Left cardiac atrium (tissue), 4 donors: Measurements from ENCODE around the gene HCN2. TPM values are rescaled to one million over a fixed set of nuclear protein-coding genes. Genes with fewer than 3 reads are reported as not detected.
"Not testable (repeated sequence)": the region's sequence is repeated elsewhere in the genome, so short reads cannot be mapped to it uniquely, and the experiment has no call there.

Experiments
- ATAC-seq, 2 donors: fragments of 200-7000 bp; cut with Tn5 transposase; one replicate each; pipeline ENCODE4 v1.9.1; 2020; ENCODE audit warnings: mild to moderate bottlenecking in 2 of 2, moderate library complexity in 2 of 2
- DNase-seq: peaks from one replicate; pipeline ENCODE4 v3.0.0-alpha.2; 2020
- intact Hi-C, 2 donors: fragments of 100-400 bp; cut with DNase I; formaldehyde crosslinking; loops; one replicate each; pipeline versions ENCODE4 v1.14.1 to v1.15.1; 2022 to 2023
- total RNA-seq, 2 donors: library from RNA; stranded (reverse); fragmentation: NEBNext Ultra II Directional; extraction: Animal tissue kit (Norgen Biotek cat#: 25700); gene quantifications; one replicate each; pipeline ENCODE4 v1.2.1, GENCODE V29; 2021
- donor health status: DM: no; HTN: yes; CAD: no.
- donor health status: DM: no; HTN: yes; CAD: no; lungs with severe emphysema.
- donor health status: DM: yes; HTN: yes; CAD: no.
- donor health status: Dilated cardiomyopathy.

HCN2 gene
- total RNA-seq, 2 donors from 2014 or later: 4.3 to 10.0 TPM

DNA sequence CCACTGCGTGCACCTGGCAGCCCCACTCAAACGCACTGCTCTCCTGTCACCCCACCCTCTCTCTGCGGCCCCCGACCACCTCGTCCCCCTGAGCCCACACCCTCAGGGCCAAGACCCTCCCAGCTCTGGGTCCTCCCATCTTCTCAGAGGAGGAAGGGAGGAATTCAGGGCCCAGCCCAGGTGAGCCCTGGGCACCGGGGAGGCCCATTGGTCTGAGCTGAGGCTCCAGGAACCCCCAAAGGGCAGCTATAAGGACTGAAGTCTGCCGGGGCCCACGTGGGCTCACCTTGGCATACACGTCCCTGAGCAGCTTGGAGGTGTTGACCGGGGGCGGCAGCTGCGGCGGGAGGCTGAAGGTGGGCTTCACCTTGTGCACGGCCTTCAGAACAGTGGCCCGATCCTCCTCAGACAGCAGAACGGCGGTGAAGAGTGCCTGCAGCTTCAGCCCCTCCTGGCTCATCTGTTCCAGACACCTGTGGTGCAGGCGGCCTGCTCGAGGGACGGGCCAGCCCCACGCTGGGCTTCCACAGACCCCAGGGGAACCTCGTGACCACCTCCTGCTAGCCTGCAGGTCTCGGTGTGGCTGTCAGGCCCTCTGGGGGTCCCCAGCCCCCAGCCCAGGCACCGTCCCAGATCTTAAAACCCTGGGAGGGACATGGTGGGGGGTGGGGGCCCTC, 34.9 kb downstream of the HCN2 start:
- DNase-seq: no peak
- ATAC-seq: no peak
- intact Hi-C loops: no loop called here

DNA sequence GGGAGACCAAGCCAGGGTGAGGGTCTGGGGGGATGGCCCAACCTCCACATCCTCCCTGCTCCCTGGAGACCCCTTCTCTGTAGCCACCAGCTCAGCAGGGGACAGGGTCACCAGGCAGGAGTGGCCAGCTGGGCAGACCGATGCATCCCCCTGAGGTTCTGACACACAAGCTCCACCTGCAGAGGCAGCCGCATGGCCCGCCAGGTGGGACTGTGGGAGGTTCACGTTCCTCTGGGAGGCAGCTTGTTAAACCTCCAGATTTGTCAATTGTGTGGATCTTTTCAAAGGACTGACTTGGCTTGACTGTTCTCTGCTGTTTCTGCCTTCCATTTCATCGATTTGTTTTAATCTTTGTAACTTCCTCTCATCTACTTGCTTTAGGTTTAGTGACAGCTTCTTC, 35.6 kb downstream of the HCN2 start:
- DNase-seq: no peak
- intact Hi-C loops: no loop called here
- ATAC-seq: no peak

DNA sequence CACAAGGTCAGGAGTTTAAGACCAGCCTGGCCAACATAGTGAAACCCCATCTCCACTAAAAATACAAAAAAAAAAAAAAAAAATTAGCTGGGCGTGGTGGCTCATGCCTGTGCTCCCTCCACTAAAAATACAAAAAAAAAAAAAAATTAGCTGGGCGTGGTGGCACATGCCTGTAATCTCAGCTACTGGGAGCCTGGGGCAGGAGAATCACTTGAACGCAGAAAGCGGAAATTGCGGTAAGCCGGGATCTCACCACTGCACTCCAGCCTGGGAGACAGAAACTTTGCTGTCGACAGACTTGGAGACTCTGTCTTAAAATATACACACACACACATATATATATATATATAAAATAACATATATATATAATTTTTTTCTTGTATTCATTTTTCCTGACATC, 36.9 kb downstream of the HCN2 start:
- ATAC-seq, intact Hi-C loops, DNase-seq: not testable (repeated sequence)

DNA sequence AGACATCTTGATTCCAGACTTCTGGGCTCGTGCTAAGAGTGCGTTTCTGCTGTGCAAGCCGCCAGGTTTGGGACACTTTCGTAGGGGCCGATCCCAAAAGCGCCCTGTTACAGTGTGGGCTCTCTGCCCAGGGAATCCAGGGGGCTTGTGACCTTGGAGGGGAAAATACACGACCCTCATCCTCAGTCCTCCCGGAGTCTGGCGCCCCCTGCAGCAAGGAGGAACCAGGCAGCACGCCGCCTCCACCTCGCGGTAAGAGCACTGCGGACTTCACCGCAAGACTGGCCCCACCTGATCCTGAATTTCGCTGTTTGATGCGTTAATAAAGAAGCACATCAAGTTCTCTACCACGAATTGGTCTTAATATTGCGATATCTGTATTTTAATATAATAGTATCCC, 38.5 kb downstream of the HCN2 start:
- ATAC-seq: no peak
- no peak for DNase-seq
- intact Hi-C loops: no loop called here

DNA sequence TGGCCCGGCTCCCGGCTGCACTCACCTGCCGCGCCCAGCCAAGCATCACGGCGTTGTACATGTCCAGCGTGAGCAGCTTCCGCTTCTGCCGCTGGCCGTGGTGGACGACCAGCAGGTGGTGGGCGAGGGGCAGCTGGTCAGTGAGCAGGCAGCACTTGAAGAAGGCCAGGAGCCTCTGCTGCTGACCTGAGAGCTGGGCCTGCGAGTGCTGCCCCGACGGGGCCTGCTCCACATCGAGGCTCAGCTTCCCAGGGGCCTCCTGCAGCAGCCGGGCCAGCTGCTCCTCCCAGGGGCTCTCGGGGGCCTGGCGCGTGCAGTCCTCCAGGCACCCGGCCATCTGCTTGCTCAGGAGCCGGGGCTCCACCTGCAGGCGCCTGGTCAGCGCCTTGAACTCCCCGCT, 39.8 kb downstream of the HCN2 start:
- ATAC-seq, intact Hi-C loops, DNase-seq: not testable (repeated sequence)

DNA sequence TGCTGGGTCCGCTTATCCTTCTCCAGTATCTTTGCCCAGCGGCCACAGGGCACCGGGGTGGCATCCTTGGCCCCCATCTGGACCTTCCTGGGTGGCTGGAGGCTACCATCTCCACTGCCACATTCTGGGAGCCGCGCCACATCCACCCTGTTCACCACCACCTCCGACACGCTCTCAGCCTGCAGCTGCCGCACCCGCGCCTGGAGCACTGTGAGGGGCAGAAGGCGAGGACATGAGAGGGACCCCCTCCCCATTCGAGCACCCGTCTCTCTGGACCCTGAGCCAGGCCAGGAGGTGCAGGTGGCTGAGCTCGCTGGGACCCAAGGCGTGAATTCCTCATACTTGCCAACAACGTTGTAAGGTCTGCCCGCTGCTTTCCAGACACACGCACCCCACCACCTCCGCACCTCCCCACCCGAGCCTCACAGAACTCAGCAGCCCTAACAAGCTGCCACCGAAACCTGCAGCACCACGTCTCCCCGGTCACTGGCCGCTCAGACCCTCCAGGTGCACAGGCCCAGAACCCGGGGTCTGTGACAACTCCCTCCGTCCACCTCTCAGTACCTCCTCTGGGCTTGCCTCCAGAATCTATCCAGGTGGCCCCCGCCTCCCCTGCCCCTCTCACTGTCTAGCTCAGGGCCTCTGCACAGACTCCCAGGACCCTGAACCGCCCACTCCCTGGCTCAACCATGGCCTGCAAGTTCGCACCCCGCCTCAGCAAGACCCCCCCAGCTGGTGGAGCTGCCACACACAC, 40.5 kb downstream of the HCN2 start:
- ATAC-seq (no peak), DNase-seq (no peak)
- intact Hi-C loops: loop anchor here in 1 of 2 donors (10.0 kb wide), 1 partner anchor 45 kb away; the partner anchor contains the start of gene HCN2

DNA sequence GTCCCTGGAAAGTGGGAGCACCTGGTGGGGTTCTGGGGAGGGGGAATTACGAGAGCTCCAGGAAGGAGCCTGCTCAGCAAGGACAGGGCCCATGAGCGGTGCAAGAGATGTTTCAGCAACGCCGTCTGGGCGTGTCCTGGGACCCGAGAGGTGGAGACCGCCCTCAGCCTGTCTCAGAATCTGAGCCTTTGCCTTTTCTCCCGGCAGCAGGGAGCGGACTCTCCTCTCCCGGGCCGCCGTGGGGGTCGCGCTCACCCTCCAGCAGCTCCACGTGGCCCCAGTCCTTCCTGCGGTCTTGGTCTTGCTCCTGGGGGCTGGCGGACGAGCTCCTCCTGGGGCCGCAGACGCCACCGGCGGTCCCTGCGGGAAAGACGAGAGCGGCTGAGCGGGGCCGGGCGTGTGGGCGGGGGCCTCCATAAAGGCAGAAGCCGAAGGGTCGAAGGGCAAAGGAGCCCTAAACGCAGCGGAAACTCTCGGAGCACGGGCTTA, 42.9 kb downstream of the HCN2 start:
- ATAC-seq (peak; percentile 13 to 30), DNase-seq (no peak)
- intact Hi-C loops: loop anchor here in 1 of 2 donors (10.0 kb wide), 1 partner anchor 48 kb away; the partner anchor contains the start of gene HCN2

DNA sequence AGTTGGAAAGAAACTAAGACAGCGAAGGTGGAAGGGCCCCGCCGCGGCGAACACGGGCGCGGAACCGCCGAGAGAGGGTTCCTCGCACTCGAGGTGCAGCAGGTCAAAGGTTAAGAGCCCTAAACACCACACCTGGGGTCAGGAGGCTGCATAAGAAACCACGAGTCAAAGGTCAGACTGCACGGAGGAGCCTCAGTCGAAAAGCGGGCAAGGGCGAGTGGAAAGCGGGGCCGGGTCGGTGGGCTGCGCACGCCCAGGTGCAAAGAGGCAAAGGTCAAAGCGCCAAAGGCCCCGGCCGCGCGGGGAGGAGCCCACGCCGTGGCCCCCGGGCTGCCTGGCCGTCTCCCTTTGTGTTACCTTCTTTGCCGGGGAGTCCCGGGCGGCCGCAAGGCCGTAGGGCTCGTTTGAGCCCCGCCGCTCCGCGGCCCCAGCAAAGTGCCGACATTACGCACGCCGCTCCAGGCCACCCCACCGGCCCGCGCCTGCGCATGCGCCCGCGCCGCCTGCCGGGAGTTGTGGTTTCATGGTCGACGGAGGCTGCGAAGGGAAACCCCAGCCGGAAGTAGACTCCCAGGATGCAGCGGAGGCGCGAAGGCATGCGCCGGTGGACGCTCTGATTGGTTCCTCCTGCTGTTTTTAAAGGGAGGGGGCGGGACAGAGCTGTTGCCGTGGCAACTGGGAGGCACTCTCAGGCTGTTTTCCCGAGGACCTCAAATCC, 43.5 kb downstream of the HCN2 start, which contains the start of gene POLRMT:
TSS of gene POLRMT (minus strand) at position 470 of the 718 bp plus-strand sequence. CDS start at position 445, 25 bp downstream.
- ATAC-seq (peak; percentile 98 to 99), DNase-seq (peak; percentile 99)
- intact Hi-C loops: loop anchor here in 1 of 2 donors (10.0 kb wide), 1 partner anchor 48 kb away; the partner anchor contains the start of gene HCN2

DNA sequence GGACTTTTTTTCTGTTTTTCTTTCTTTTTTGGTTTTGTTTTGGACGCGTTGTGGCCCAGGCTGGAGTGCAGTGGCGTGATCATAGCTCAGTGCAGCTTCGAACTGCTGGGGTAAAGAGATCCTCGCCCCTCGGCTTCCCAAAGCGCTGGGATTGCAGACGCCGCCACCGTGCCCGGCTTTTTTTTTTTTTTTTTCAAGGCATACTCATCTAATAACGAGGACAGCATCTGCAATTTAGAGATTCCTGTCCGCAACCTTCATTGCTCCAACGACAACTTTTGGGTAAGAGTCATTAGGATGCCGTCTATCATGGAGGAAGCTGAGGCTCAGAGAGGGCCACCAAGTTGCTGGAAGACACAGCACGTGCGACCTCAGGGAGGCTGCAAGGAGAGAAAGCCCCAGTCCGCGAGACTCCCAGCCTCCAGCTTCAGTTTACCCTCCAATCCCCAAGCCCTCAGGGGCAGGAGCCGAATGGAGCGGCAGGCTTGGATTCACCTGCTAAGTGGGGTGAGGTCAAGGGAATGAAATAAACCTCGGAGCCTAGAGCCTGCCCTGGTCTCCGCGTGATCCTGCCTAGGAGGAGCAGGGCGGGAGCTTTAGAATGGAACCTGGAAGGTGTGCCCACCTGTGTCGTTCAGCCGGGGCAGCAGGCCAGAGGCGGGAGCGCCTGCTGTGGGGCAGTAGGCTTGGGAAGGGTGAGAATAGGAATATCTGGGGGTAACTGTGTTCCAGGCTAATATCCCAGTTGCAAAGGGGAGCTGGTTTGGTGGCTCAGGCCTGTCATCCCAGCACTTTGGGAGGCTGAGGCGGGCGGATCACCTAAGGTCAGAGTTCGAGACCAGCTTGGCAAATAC, 44.3 kb downstream of the HCN2 start:
- DNase-seq (no peak), ATAC-seq (peak in 1 of 2 donors; percentile 1)
- intact Hi-C loops: loop anchor here in 1 of 2 donors (10.0 kb wide), 1 partner anchor 49 kb away; the partner anchor contains the start of gene HCN2

DNA sequence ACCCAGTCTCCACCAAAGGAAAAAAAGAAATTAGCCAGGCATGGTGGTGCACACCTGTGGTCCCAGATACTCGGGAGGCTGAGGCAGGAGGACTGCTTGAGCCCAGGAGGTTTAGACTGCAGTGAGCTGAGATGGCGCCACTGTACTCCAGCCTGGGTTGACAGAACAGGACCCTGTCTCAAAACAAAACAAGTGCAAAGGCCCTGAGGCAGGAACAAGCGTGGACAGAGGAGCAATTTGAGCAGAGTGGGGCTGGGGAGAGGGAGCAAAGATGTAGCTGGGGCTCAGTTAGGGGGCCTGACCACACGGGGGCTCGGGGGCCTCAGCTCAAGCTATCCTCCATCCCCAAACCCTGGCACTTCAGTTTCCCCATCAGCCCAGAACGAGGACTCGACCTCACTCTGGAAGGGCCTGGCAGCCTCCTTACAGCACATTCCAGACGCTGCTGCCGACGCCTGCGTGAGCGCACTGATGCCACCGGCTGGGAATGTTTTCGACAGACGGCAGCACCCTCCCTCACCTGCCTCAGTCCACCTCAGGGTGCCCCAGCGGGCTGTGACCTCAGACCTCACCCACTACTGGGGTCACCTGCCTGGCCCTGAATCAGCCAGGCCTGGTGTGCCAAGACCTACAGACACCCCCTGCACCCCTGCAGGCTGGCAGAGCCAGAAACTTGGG, 45.4 kb downstream of the HCN2 start:
- intact Hi-C loops: loop anchor here in 1 of 2 donors (10.0 kb wide), 1 partner anchor 50 kb away; the partner anchor contains the start of gene HCN2
- ATAC-seq (no peak), DNase-seq (no peak)

DNA sequence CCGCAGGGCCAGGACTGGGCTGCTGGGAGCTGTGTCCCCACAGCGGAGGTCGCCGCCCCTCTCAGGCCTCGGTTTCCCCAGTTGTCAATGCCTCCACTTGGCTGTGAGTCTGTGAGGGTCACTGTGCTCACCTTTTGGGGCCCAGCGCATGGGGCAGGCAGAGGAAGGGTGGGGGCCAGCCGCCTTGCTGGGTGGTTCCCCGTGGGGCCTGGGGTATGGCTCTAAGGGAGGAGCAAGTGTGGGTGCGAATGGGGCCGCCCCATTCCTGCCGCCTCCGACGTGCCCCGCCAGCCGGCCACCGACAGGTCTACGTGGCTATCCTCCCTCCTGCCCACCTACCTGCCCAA, 49.2 kb downstream of the HCN2 start:
- intact Hi-C loops: loop anchor here in 1 of 2 donors (10.0 kb wide), 1 partner anchor 54 kb away; the partner anchor contains the start of gene HCN2
- no peak for DNase-seq
- ATAC-seq: no peak

DNA sequence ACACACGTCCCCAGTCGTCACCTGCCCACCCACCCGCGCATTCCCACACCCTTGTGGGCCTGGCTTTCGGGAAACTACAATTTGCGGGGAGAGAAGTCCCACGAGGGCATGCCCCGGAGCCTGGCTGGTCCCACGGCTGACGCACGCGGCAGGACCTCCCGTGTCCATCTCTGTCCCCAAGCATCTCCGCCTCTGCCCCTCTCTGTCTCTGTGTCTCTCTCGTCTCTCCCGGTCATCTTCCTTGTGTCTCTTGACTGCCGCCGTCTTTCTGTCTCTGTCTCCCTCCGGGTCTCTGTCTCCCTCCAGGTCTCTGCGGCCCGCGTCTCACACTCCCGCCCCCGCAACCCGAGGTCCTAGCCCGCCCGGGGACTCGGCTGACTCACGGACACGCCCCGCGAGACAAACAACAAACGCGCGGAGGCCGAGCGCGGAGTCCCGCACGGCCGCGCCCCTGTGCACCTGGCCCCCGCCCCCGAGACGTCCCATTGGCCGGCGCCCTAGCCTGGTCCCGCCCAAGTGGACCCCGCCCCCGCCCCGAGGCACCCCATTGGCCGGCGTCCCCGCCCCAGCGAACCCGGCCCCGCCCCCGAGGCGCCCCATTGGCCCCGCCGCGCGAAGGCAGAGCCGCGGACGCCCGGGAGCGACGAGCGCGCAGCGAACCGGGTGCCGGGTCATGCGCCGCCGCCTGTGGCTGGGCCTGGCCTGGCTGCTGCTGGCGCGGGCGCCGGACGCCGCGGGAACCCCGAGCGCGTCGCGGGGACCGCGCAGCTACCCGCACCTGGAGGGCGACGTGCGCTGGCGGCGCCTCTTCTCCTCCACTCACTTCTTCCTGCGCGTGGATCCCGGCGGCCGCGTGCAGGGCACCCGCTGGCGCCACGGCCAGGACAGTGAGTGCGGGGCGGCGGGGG, 49.8 kb downstream of the HCN2 start, which contains the start of gene FGF22:
TSS of gene FGF22 (plus strand) at position 627 of the 908 bp plus-strand sequence. CDS start at position 674, 47 bp downstream.
- peak; percentile 95 for DNase-seq
- intact Hi-C loops: loop anchor here in 1 of 2 donors (10.0 kb wide), 1 partner anchor 55 kb away; the partner anchor contains the start of gene HCN2
- peak; percentile 94 to 97 for ATAC-seq

DNA sequence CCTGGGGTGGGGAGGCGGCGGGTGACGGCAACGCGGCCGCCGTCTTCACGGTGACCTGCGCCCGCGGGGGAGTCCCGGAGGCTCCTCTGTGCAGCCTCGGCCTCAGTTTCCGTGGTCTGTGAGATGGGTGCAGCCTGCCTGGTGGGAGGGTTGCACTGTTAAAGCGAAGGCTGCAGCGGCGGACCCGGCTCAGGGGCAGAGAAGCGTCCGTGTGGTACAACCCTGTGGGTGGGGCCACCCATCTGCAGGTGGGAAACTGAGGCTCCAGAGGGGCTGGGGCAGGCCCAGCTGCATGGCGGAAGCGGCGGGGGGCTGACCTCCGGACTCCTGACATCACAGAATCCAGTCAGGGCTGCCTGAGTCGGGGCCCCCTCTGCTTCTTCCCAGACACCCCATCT, 50.5 kb downstream of the HCN2 start:
- intact Hi-C loops: no loop called here
- DNase-seq (no peak), ATAC-seq (no peak)

DNA sequence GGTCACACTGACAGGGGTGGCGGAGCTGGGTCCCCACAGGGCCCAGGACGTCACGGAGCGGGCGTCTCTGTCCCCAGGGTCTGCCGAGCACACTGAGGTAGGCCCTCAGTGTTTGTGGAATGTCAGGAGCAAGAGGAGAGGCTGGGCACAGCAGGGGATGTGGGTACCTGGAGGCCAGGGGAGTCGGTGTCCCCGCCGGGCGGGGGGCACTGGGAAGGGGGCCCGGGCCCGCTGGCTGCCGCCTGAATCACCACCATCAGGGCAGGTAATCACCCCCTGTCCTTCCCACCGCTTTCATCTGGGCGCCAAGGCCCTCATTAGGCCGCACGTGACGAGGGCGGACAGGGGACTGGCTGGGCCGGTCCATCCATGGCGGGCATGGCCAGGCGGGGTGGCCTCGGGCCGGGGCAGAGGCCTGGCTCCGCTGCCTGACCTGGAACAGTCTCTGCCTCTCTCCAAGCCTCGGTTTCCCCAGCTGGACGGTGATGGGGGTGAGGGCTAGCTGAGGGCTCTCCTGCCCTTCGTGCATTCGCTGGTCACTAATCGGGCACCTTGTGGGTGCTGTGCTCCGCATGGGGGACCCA, 51.0 kb downstream of the HCN2 start:
- no peak for DNase-seq
- no peak for ATAC-seq
- intact Hi-C loops: no loop called here

DNA sequence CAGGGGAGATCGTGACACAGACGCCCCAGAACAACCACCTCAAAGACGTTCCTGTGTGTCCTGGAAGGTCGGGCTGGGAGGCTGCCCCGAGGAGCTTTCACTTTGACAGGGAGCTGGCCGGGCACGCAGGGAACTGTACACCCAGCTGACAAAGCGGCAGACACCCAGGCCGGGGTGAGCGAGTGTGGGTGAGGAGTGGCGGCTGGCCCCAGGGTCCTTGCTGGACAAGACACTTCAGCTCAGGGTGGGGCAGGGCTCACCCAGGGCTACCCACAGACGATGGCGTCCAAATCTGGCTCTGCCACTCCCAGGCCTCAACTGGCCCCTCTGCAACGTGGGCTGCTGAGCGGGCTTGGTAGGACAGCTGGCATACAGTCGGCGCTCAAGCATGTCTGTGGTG, 52.0 kb downstream of the HCN2 start:
- DNase-seq (no peak), ATAC-seq (no peak)
- intact Hi-C loops: no loop called here
